ENCODE results near the gene RBFA. TPM values are rescaled to one million over a fixed set of nuclear protein-coding genes. Genes with fewer than 3 reads are reported as not detected.
"Not testable (repeated sequence)": the region's sequence is repeated elsewhere in the genome, so short reads cannot be mapped to it uniquely, and the experiment has no call there.

RBFA gene
- polyA plus RNA-seq, 3 donors = 4.0 to 14.7 (median 5.7) TPM

GRCh38 chr18:79989195-79989497 is 45.1 kb upstream of the RBFA start:
- H3K9me3 Mint-ChIP-seq = peaks cover 0 to 4% (median 0%) of the 10 kb centered on the region in 7 donors
- H3K36me3 Mint-ChIP-seq = peaks cover 15 to 18% of the 10 kb centered on the region in 2 donors

GRCh38 chr18:79991494-79991893 is 42.7 kb upstream of the RBFA start:
- peaks cover 19% of the 10 kb centered on the region for H3K4me1 Mint-ChIP-seq
- H3K9ac ChIP-seq (ENCODE audit: insufficient read depth, low read length, poor library complexity, severe bottlenecking) = no peak overlapping the region
- 86% methylated on average over 1 of the region's 2 CpGs for WGBS (ENCODE audit: insufficient coverage)

More at GRCh38 chr18:79989195-79989497, 45.1 kb upstream of the RBFA start:
- Histone ChIP-seq H3K9me3 (replicated peaks in 1 of 2; ENCODE audit: control insufficient read depth in 1 of 2, insufficient read depth in 1 of 2, low read length in 2 of 2) (no peaks in the 10 kb centered on the region), H4K20me1 (ENCODE audit: insufficient read depth, low read length) (peaks cover 22% of the 10 kb centered on the region), H3K9ac (ENCODE audit: insufficient read depth, low read length, poor library complexity, severe bottlenecking) (peak overlapping the region; percentile 95), H3K4me3 (replicated peaks in 1 of 3; ENCODE audit: low read depth in 2 of 3, low read length in 3 of 3) (peak overlapping the region; percentile 61 to 96 (median 79)), H3K79me2 (ENCODE audit: insufficient read depth, low read length) (peaks cover 43% of the 10 kb centered on the region), H3K4me1 (ENCODE audit: control insufficient read depth in 1 of 2, insufficient read depth in 2 of 2, low read length in 2 of 2) (peaks cover 21 to 24% of the 10 kb centered on the region in 2 donors), H3K27me3 (ENCODE audit: control insufficient read depth in 2 of 2, insufficient read depth in 2 of 2, low read length in 2 of 2) (no peaks in the 10 kb centered on the region), H3K4me2 (replicated peaks; ENCODE audit: extremely low read depth, low read length, poor library complexity, severe bottlenecking) (peak overlapping the region; percentile 88), H2AFZ (ENCODE audit: insufficient read depth, low read depth, low read length, poor library complexity, severe bottlenecking) (peak overlapping the region; percentile 92), H3K27ac (ENCODE audit: low read depth in 1 of 2, low read length in 2 of 2) (peak overlapping the region; percentile 75 to 95), H3K36me3 (replicated peaks in 1 of 2; ENCODE audit: control insufficient read depth in 1 of 2, insufficient read depth in 2 of 2, low read length in 2 of 2) (peaks cover 6 to 20% of the 10 kb centered on the region in 2 donors)
- no peak for DNase-seq
- no peak for TF ChIP-seq CTCF (IDR thresholded peaks at IDR 0.05)
- peaks cover 0 to 2% (median 0%) of the 10 kb centered on the region in 3 donors for H3K27me3 Mint-ChIP-seq (ENCODE audit: low read depth in 3 of 3)
- intact Hi-C loops (cut with micrococcal nuclease) = loop anchor here (5.0 to 10.0 kb wide), 4 partner anchors 37 to 194 kb away; partner anchors contain the start of genes SLC66A2 (in 2 of the 2), KCNG2 (in 1 of the 2) and RBFA (in 1 of the 2)
- peaks cover 21% of the 10 kb centered on the region for H3K4me1 Mint-ChIP-seq
- H3K27ac Mint-ChIP-seq = peak overlapping the region; percentile 92 to 98 (median 97)
- WGBS (ENCODE audit: insufficient coverage) = 61% methylated on average over 13 of the region's 14 CpGs
- peak overlapping the region; percentile 93 to 98 for H3K4me3 Mint-ChIP-seq

GRCh38 chr18:79999701-80000100 is 34.5 kb upstream of the RBFA start:
- H3K9ac ChIP-seq (ENCODE audit: insufficient read depth, low read length, poor library complexity, severe bottlenecking); H3K4me3 ChIP-seq (replicated peaks in 1 of 3; ENCODE audit: low read depth in 2 of 3, low read length in 3 of 3); intact Hi-C loops (cut with micrococcal nuclease); H2AFZ ChIP-seq (ENCODE audit: insufficient read depth, low read depth, low read length, poor library complexity, severe bottlenecking); H3K27me3 Mint-ChIP-seq (ENCODE audit: low read depth in 3 of 3); H4K20me1 ChIP-seq (ENCODE audit: insufficient read depth, low read length); H3K4me1 Mint-ChIP-seq; H3K79me2 ChIP-seq (ENCODE audit: insufficient read depth, low read length); H3K27ac Mint-ChIP-seq; H3K4me1 ChIP-seq (ENCODE audit: control insufficient read depth in 1 of 2, insufficient read depth in 2 of 2, low read length in 2 of 2); H3K4me3 Mint-ChIP-seq; H3K36me3 ChIP-seq (replicated peaks in 1 of 2; ENCODE audit: control insufficient read depth in 1 of 2, insufficient read depth in 2 of 2, low read length in 2 of 2); H3K36me3 Mint-ChIP-seq; H3K27me3 ChIP-seq (ENCODE audit: control insufficient read depth in 2 of 2, insufficient read depth in 2 of 2, low read length in 2 of 2); H3K4me2 ChIP-seq (replicated peaks; ENCODE audit: extremely low read depth, low read length, poor library complexity, severe bottlenecking); H3K27ac ChIP-seq (ENCODE audit: low read depth in 1 of 2, low read length in 2 of 2): not testable (repeated sequence)
- DNase-seq = peak in 1 of 3 donors; percentile 20
- peaks cover 12 to 21% of the 10 kb centered on the region in 2 donors for H3K9me3 ChIP-seq (replicated peaks in 1 of 2; ENCODE audit: control insufficient read depth in 1 of 2, insufficient read depth in 1 of 2, low read length in 2 of 2)
- peaks cover 16 to 35% (median 26%) of the 10 kb centered on the region in 7 donors for H3K9me3 Mint-ChIP-seq
- 100% methylated on average over 1 of the region's 2 CpGs for WGBS (ENCODE audit: insufficient coverage)

More at GRCh38 chr18:79991494-79991893, 42.7 kb upstream of the RBFA start:
- Mint-ChIP-seq H3K4me3 (no peak overlapping the region), H3K9me3 (peaks cover 0 to 5% (median 2%) of the 10 kb centered on the region in 7 donors), H3K36me3 (peaks cover under 1% of the 10 kb centered on the region in 2 donors), H3K27ac (peak overlapping the region in 1 of 7 donors; percentile 8), H3K27me3 (ENCODE audit: low read depth in 3 of 3) (peaks cover 0 to 4% (median 0%) of the 10 kb centered on the region in 3 donors)
- Histone ChIP-seq H3K79me2 (ENCODE audit: insufficient read depth, low read length) (peaks cover 20% of the 10 kb centered on the region), H3K9me3 (replicated peaks in 1 of 2; ENCODE audit: control insufficient read depth in 1 of 2, insufficient read depth in 1 of 2, low read length in 2 of 2) (no peaks in the 10 kb centered on the region), H3K27ac (ENCODE audit: low read depth in 1 of 2, low read length in 2 of 2) (no peak overlapping the region), H2AFZ (ENCODE audit: insufficient read depth, low read depth, low read length, poor library complexity, severe bottlenecking) (no peak overlapping the region), H3K4me1 (ENCODE audit: control insufficient read depth in 1 of 2, insufficient read depth in 2 of 2, low read length in 2 of 2) (peaks cover 21 to 24% of the 10 kb centered on the region in 2 donors), H4K20me1 (ENCODE audit: insufficient read depth, low read length) (peaks cover 7% of the 10 kb centered on the region), H3K4me2 (replicated peaks; ENCODE audit: extremely low read depth, low read length, poor library complexity, severe bottlenecking) (no peak overlapping the region), H3K4me3 (replicated peaks in 1 of 3; ENCODE audit: low read depth in 2 of 3, low read length in 3 of 3) (no peak overlapping the region), H3K27me3 (ENCODE audit: control insufficient read depth in 2 of 2, insufficient read depth in 2 of 2, low read length in 2 of 2) (no peaks in the 10 kb centered on the region), H3K36me3 (replicated peaks in 1 of 2; ENCODE audit: control insufficient read depth in 1 of 2, insufficient read depth in 2 of 2, low read length in 2 of 2) (no peaks in the 10 kb centered on the region)
- DNase-seq = no peak
- TF ChIP-seq CTCF (IDR thresholded peaks at IDR 0.05) = no peak
- intact Hi-C loops (cut with micrococcal nuclease) = no loop called here
